BLaER1 treated with 17β-estradiol and CSF1 and Interleukin-3, amounts not matched to agents 10 nM and 100 nM (cell line): ENCODE measurements around the gene TNK1.

ENCODE experiments used
- H3K27ac ChIP-seq, 11 experiments: shearing (Covaris generic); formaldehyde crosslinking; 2 replicates each; pipeline ENCODE4 v1.8.1; 2022
- H3K27me3 ChIP-seq, 11 experiments: shearing (Covaris generic); formaldehyde crosslinking; 2 replicates each; pipeline ENCODE4 v1.8.1; 2022
- H3K36me3 ChIP-seq, 11 experiments: shearing (Covaris generic); formaldehyde crosslinking; 2 replicates each; pipeline ENCODE4 v1.8.1; 2022
- H3K4me1 ChIP-seq, 10 experiments: shearing (Covaris generic); formaldehyde crosslinking; 2 replicates each; pipeline ENCODE4 v1.8.1; 2022
- H3K4me2 ChIP-seq, 11 experiments: shearing (Covaris generic); formaldehyde crosslinking; 2 replicates each; pipeline ENCODE4 v1.8.1; 2022
- H3K4me3 ChIP-seq, 10 experiments: shearing (Covaris generic); formaldehyde crosslinking; 2 replicates each; pipeline ENCODE4 v1.8.1; 2022
- H3K9ac ChIP-seq, 11 experiments: shearing (Covaris generic); formaldehyde crosslinking; 2 replicates each; pipeline ENCODE4 v1.8.1; 2022
- H3K9me3 ChIP-seq, 11 experiments: shearing (Covaris generic); formaldehyde crosslinking; replicated peaks in 1 of 11; 2 replicates each; pipeline ENCODE4 v1.8.1; 2022
- H4K20me1 ChIP-seq, 11 experiments: shearing (Covaris generic); formaldehyde crosslinking; 2 replicates each; pipeline ENCODE4 v1.8.1; 2022
- Cebpa-rat ChIP-seq, 11 experiments: shearing (Covaris generic); IDR thresholded peaks; 2 replicates each; pipeline ENCODE4 v1.8.1; 2022

TNK1 gene

GRCh38 chr17:7408252-7408727 is 27.4 kb downstream of the TNK1 start:
- Histone ChIP-seq H3K9me3 (no peaks in the 10 kb centered on the region), H3K4me3 (no peak overlapping the region), H3K36me3 (peaks cover 0 to 30% (median 18%) of the 10 kb centered on the region in 11 experiments; a peak in 14 of 22 replicates), H3K27ac (no peak overlapping the region), H3K4me2 (no peak overlapping the region), H3K4me1 (peaks cover 11 to 34% (median 29%) of the 10 kb centered on the region in 10 experiments), H4K20me1 (peaks cover 0 to 6% (median 0%) of the 10 kb centered on the region in 11 experiments; a peak in 2 of 22 replicates), H3K27me3 (no peaks in the 10 kb centered on the region), H3K9ac (no peak overlapping the region)
- no peak for TF ChIP-seq Cebpa-rat (IDR thresholded peaks at IDR 0.05)

- no peak overlapping the region for H3K27ac ChIP-seq
- no peaks in the 10 kb centered on the region for H3K9me3 ChIP-seq
- peaks cover 0 to 30% (median 18%) of the 10 kb centered on the region in 11 experiments; a peak in 14 of 22 replicates for H3K36me3 ChIP-seq
- no peak for TF ChIP-seq Cebpa-rat (IDR thresholded peaks at IDR 0.05)
- no peaks in the 10 kb centered on the region for H3K27me3 ChIP-seq
- H3K4me2 ChIP-seq = no peak overlapping the region
- H3K4me1 ChIP-seq = peaks cover 17 to 40% (median 35%) of the 10 kb centered on the region in 10 experiments
- H4K20me1 ChIP-seq = peaks cover 0 to 6% (median 0%) of the 10 kb centered on the region in 11 experiments; a peak in 2 of 22 replicates
- no peak overlapping the region for H3K4me3 ChIP-seq
- H3K9ac ChIP-seq = no peak overlapping the region
Measured at GRCh38 chr17:7408863-7409262, 28.0 kb downstream of the TNK1 start.

GRCh38 chr17:7409716-7410115 is 28.8 kb downstream of the TNK1 start:
- H3K27me3 ChIP-seq = no peaks in the 10 kb centered on the region
- no peak for TF ChIP-seq Cebpa-rat (IDR thresholded peaks at IDR 0.05)

GRCh38 chr17:7410634-7411426 is 29.9 kb downstream of the TNK1 start:
- Histone ChIP-seq H3K4me2 (no peak overlapping the region), H3K36me3 (peaks cover 4 to 45% (median 29%) of the 10 kb centered on the region in 11 experiments; a peak in 18 of 22 replicates), H3K4me3 (no peak overlapping the region), H3K9me3 (no peaks in the 10 kb centered on the region), H3K27ac (no peak overlapping the region), H3K27me3 (no peaks in the 10 kb centered on the region), H3K9ac (no peak overlapping the region), H4K20me1 (peaks cover 0 to 6% (median 0%) of the 10 kb centered on the region in 11 experiments; a peak in 3 of 22 replicates), H3K4me1 (peaks cover 11 to 33% (median 28%) of the 10 kb centered on the region in 10 experiments; a peak in 19 of 20 replicates)
- TF ChIP-seq Cebpa-rat (IDR thresholded peaks at IDR 0.05) = no peak

More at GRCh38 chr17:7409716-7410115, 28.8 kb downstream of the TNK1 start:
- H3K36me3 ChIP-seq = peaks cover under 1 to 34% (median 19%) of the 10 kb centered on the region in 11 experiments; a peak in 15 of 22 replicates
- H4K20me1 ChIP-seq = peaks cover 0 to 6% (median 0%) of the 10 kb centered on the region in 11 experiments; a peak in 2 of 22 replicates
- H3K27ac ChIP-seq = no peak overlapping the region
- no peak overlapping the region for H3K4me2 ChIP-seq
- H3K4me3 ChIP-seq = no peak overlapping the region
- no peaks in the 10 kb centered on the region for H3K9me3 ChIP-seq
- H3K4me1 ChIP-seq = peaks cover 17 to 42% (median 37%) of the 10 kb centered on the region in 10 experiments
- no peak overlapping the region for H3K9ac ChIP-seq

GRCh38 chr17:7411427-7411750 is 30.5 kb downstream of the TNK1 start:
- TF ChIP-seq Cebpa-rat (IDR thresholded peaks at IDR 0.05) = no peak
- H3K4me2 ChIP-seq = no peak overlapping the region
- no peaks in the 10 kb centered on the region for H3K27me3 ChIP-seq
- H3K36me3 ChIP-seq = peaks cover 4 to 46% (median 30%) of the 10 kb centered on the region in 11 experiments; a peak in 18 of 22 replicates
- H3K4me3 ChIP-seq = no peak overlapping the region
- peaks cover 10 to 27% (median 23%) of the 10 kb centered on the region in 10 experiments; a peak in 18 of 20 replicates for H3K4me1 ChIP-seq
- no peaks in the 10 kb centered on the region for H3K9me3 ChIP-seq
- H3K9ac ChIP-seq = no peak overlapping the region
- H3K27ac ChIP-seq = no peak overlapping the region
- H4K20me1 ChIP-seq = peaks cover 0 to 6% (median 0%) of the 10 kb centered on the region in 11 experiments; a peak in 3 of 22 replicates

- peak overlapping the region in 7 of 11 experiments; percentile 22 to 64 (median 52); a peak in 13 of 22 replicates for H3K9ac ChIP-seq
- peaks cover 10 to 20% (median 16%) of the 10 kb centered on the region in 10 experiments; a peak in 18 of 20 replicates for H3K4me1 ChIP-seq
- H3K9me3 ChIP-seq = no peaks in the 10 kb centered on the region
- H3K27ac ChIP-seq = peak overlapping the region in 8 of 11 experiments; percentile 13 to 60 (median 48); a peak in 12 of 22 replicates
- peaks cover 4 to 53% (median 39%) of the 10 kb centered on the region in 11 experiments; a peak in 20 of 22 replicates for H3K36me3 ChIP-seq
- peak overlapping the region; percentile 27 to 83 (median 70); a peak in 19 of 22 replicates for H3K4me2 ChIP-seq
- no peak for TF ChIP-seq Cebpa-rat (IDR thresholded peaks at IDR 0.05)
- no peak overlapping the region for H3K4me3 ChIP-seq
- no peaks in the 10 kb centered on the region for H3K27me3 ChIP-seq
- H4K20me1 ChIP-seq = peaks cover 0 to 11% (median 0%) of the 10 kb centered on the region in 11 experiments; a peak in 2 of 22 replicates
Measured at GRCh38 chr17:7413346-7413985, 32.6 kb downstream of the TNK1 start.

- peaks cover 10 to 20% (median 16%) of the 10 kb centered on the region in 10 experiments; a peak in 18 of 20 replicates for H3K4me1 ChIP-seq
- no peak for TF ChIP-seq Cebpa-rat (IDR thresholded peaks at IDR 0.05)
- H3K36me3 ChIP-seq = peaks cover 4 to 41% (median 25%) of the 10 kb centered on the region in 11 experiments; a peak in 20 of 22 replicates
Measured at GRCh38 chr17:7414837-7415236, 33.9 kb downstream of the TNK1 start.

GRCh38 chr17:7415784-7416183 is 34.9 kb downstream of the TNK1 start:
- Histone ChIP-seq H3K36me3 (peaks cover 0 to 34% (median 21%) of the 10 kb centered on the region in 11 experiments; a peak in 15 of 22 replicates), H3K27ac (no peak overlapping the region), H4K20me1 (peaks cover 0 to 11% (median 0%) of the 10 kb centered on the region in 11 experiments; a peak in 2 of 22 replicates), H3K9me3 (no peaks in the 10 kb centered on the region), H3K9ac (no peak overlapping the region), H3K4me1 (peaks cover 10 to 20% (median 16%) of the 10 kb centered on the region in 10 experiments; a peak in 18 of 20 replicates), H3K27me3 (no peaks in the 10 kb centered on the region), H3K4me3 (no peak overlapping the region), H3K4me2 (no peak overlapping the region)
- no peak for TF ChIP-seq Cebpa-rat (IDR thresholded peaks at IDR 0.05)

More at GRCh38 chr17:7414837-7415236, 33.9 kb downstream of the TNK1 start:
- H3K9me3 ChIP-seq = no peaks in the 10 kb centered on the region
- H3K27me3 ChIP-seq = no peaks in the 10 kb centered on the region
- peaks cover 0 to 11% (median 0%) of the 10 kb centered on the region in 11 experiments; a peak in 2 of 22 replicates for H4K20me1 ChIP-seq
- H3K4me2 ChIP-seq = no peak overlapping the region
- H3K9ac ChIP-seq = no peak overlapping the region
- H3K4me3 ChIP-seq = no peak overlapping the region
- no peak overlapping the region for H3K27ac ChIP-seq
